Umbilical cord (tissue), 2 donors: ENCODE data around the gene OVCA2. TPM values are rescaled to one million over a fixed set of nuclear protein-coding genes. Genes with fewer than 3 reads are reported as not detected.

Source experiments
- DNase-seq: peaks from one replicate; pipeline ENCODE4 v3.0.0-alpha.2; 2015; ENCODE audit warnings: low spot score
- total RNA-seq: library from RNA; depleted of rRNA; stranded (reverse); fragments of >200 nt; gene quantifications from one replicate; pipeline ENCODE4 v1.2.3, GENCODE V29; 2014; ENCODE audit warnings: low replicate concordance; ENCODE audit not compliant: insufficient read depth

The OVCA2 gene
- total RNA-seq, 1 donor from 2014 or later = 22.6 TPM

DNA sequence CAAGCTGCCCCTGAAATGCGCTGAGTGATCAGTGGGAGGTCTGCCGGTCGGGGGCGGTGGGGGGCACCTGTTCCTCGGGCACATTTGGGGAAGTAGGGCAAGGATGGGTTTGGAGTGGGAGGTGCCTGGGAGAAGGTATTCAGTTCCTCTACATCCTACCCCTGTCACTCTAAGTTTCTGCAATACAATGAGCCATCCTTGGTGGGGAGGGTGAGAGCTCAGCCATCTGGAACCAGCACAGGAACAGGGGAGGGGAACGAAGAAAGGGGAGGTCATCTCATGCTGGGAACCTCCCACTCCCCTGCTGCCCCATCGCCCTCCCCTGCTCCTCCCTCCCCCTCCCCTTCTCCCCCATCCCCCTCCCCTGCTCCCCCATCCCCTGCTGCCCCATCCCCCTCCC, 7.7 kb upstream of the OVCA2 start:
- DNase-seq = no peak

DNA sequence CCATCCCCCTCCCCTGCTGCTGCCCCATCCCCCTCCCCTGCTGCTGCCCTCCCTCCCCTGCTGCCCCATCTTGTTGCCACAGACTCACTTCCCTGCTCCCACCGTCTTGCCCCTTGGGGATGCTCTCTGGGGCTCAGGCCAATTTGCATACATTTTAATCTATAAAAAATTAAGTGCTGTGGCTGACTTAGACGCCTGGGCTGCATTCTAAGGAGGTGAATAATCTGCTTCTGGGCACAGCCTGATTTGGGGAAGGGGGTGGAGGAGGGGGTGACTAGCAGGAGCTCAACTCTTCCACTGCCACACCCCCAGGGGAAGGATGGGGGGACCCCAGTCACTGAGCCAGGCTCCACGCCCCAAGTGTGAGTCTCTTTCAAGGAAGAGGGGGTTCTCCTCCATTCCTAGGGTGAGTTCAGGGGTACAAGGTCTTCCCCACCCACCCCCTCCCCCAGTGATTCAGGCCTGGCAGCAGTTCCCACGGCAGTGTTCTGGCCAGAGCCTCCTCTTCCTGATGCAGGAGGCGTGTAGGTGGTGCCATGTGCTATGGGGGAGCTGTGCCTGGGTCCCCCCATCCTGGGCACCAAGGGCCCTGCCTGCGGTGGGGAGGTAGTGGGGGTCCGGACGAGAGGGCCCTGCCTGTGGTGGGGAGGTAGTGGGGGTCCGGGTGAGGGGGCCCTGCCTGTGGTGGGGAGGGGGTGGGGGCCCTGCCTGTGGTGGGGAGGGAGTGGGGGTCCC, 6.8 kb upstream of the OVCA2 start:
- DNase-seq = no peak

DNA sequence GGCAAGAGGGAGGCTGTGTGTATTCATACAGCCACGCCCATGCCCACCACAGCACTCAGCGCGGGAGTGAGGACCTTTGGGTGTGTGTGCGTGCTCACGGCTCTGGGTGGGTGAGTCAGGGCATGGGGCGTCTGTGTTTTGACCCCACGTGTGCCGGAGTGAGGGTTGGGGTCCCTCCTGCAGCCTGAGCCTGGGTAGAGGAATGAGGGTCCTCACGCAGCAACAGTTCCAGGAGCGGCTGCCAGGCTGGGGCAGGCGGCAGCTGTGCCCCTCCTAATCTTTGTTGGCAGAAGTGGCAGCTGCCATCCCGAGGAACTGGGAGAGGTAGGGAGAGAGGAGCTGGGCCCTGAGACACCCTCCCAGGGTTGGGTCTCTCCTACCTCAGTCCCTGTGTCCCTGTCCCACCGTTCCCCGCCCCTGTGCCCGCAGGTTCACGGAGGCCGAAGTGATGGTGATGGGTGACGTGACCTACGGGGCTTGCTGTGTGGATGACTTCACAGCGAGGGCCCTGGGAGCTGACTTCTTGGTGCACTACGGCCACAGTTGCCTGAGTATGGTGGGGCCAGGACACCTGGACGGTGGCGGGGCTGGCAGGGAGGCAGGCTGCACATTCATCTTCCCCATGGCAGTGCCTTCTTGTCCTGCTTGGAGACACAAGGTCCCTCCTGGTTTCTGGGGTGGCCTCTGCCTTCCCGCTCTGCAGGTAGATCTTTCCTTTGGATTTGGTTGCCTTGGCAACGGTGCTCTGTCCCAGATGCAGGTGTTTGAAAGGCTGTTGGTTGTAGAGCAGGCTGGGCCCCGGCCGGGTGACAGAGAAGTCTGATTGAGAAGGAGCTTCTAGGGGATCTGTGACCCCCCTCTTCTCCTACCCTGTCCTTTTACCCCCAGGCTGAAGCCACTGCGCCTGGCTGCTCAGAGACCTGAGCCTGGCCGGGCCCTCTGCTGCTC, 6.0 kb upstream of the OVCA2 start:
- no peak for DNase-seq

DNA sequence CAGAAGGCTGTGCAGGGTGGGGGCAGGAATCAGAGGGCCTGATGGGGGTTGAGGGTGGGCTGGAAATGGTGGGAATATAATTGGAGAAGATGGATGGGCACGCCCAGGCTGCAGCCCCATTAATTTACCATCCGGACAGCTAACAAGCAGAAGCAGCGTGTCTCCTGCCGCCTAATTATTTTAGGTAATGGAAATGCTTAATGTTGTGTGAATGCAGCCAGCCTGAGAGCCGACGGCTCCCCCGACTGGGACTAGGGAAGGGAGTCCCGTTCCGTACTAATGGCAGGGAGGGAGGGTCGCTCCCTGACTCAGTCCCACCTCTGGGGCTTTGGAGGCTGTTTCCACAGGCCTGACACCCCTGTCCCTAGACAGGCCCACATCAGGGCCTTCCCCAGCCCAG, 4.7 kb upstream of the OVCA2 start:
- no peak for DNase-seq

DNA sequence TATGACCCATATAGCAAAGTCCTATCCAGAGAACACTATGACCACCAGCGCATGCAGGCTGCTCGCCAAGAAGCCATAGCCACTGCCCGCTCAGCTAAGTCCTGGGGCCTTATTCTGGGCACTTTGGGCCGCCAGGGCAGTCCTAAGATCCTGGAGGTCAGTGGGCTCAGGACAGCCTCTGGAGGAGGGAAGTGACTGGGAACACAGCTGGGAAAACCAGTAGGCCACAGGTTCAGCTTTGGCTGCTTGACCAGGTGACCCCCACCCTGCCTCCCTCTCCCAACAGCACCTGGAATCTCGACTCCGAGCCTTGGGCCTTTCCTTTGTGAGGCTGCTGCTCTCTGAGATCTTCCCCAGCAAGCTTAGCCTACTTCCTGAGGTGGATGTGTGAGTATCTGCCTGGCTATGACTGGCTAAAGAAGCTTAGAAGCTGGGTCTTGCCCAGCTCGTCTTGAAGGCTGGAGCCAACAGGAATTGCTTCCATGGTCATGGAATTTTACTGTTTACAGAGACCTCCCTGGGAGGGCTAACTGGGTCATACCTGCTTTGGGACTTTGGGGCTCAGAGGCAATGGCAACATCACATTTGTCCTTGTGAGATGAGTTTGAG, 1.5 kb upstream of the OVCA2 start:
- no peak for DNase-seq

DNA sequence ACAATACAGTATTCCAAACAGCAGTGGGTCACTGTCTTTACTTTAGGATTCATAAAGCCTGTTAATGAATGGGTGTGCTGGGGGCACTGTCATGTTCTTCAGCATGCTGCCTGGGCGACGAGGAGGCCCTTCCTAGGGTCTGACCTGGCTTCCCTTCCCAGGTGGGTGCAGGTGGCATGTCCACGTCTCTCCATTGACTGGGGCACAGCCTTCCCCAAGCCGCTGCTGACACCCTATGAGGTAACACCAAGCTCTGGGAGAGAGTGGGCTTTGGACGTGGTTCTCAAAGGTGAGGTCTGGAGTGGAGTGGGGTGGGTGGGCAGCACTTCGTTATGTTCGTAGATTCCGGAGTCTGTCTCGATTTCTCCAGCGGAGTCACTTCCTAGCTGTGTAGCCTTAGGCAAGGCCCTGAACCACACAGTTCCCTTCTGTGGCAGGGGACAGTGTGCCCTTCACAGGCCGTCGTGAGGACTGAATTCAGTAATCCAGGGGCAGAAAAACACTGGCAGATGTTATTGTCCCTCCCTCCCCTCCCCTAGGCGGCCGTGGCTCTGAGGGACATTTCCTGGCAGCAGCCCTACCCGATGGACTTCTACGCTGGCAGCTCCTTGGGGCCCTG, 771 bp upstream of the OVCA2 start:
- DNase-seq = no peak

DNA sequence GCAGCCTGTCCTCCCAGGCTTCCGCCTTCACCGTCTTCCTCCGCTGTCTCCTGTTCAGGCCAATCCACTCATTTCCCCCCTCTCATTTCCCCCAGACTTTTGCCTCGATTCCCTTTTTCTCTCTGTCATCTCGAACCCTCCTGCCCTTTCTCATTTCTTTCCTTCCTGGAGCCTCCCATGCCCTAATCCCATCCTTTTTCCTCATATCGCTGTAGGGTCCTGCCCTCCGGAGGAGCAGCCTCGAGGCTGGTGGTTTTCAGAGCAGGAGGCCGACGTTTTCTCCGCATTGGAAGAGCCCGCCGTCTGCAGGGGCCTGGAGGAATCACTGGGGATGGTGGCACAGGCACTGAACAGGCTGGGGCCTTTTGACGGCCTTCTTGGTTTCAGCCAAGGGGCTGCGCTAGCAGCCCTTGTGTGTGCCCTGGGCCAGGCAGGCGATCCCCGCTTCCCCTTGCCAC, 597 bp downstream of the OVCA2 start:
- DNase-seq = peak; percentile 57

DNA sequence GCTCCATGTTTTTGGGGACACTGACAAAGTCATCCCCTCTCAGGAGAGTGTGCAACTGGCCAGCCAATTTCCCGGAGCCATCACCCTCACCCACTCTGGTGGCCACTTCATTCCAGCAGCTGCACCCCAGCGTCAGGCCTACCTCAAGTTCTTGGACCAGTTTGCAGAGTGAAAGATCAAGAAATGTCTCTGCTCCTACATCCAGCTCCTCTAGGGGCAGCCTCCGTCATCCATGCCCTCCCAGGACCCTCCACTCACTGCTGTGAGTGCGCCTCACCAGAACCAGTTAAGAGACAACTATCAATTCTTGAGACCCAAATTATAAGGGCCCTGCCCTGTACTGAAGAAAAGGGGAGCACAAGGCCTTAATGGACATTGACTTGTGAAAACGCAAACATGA, 1.1 kb downstream of the OVCA2 start:
- no peak for DNase-seq

DNA sequence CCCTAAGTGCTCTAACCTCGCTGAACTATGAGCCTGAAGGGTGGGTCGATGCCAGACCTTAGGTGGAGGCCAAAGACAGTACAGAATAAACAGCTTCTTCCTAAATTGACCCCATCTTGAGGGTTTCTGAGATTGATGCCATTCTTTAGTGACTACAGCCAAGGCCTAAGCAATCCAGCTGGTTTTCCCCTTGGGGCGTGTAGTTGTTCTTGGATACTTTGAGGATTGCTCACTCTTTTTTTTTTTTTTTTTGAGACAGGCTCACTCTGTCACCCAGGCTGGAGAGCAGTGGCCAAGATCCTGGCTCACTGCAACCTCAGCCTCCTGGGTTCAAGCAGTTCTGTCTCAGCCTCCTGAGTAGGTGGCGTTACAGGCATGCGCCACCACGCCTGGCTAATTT, 2.0 kb downstream of the OVCA2 start:
- DNase-seq = no peak

DNA sequence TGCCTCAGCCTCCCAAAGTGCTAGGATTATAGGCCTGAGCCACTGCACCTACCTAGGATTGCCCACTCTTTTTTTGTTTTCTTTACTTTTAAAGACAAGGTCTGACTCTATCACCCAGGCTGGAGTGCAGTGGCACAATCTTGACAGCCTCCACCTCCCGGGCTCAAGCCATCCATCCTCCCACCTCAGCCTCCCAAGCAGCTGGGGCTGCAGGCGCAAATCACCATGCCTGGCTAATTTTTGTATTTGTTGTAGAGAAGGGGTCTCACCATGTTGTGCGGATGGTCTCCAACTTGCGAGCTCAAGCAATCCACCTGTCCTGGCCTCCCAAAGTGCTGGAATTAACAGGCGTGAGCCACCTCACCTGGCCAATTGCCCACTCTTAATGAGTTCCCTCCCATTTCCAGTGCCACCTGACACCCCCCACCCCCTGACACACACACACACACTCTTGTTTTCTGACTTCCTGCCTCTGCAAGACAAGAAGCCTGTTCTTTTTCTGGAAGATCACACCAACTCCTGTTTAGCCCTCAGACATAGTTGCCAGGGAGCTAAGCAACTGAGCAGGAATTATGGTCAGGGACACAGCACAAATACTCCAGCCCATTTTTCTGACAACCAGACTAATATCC, 2.6 kb downstream of the OVCA2 start:
- DNase-seq = no peak

DNA sequence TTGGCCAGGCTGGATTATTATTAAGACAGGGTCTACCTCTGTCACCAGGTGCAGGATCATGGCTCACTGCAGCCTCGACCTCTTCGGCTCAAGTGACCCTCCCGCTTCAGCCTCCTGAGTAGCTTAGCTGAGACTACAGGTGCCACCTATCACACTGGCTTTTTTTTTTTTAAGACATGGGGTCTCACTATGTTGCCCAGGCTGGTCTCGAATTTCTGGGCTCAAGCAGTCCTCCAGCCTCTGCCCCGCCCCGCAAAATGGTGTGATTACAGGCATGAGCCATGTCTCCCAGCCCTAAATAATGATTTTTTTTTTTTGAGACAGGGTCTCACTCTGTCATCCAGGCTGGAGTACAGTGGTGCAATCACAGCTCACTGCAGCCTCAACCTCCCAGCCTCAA, 5.8 kb downstream of the OVCA2 start:
- no peak for DNase-seq

DNA sequence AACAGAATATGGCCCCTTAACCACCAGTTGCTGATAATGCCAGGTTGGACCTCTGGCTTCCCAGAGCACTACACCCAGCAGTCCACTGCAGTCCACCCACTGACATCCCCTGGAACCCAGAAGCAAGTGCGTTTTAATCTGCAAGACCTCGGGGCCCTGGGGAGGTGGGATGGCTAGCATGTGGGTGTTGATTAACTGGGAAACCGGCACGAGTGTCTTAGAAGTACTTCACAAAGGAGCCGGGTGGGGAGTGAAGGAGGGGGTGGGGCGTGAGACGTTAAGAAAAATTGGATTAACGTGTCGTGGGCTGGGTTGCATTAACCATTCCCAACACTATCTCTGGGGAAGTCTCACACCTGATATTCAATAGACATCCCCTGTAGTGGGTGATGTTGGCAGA, 7.0 kb downstream of the OVCA2 start:
- DNase-seq = no peak

DNA sequence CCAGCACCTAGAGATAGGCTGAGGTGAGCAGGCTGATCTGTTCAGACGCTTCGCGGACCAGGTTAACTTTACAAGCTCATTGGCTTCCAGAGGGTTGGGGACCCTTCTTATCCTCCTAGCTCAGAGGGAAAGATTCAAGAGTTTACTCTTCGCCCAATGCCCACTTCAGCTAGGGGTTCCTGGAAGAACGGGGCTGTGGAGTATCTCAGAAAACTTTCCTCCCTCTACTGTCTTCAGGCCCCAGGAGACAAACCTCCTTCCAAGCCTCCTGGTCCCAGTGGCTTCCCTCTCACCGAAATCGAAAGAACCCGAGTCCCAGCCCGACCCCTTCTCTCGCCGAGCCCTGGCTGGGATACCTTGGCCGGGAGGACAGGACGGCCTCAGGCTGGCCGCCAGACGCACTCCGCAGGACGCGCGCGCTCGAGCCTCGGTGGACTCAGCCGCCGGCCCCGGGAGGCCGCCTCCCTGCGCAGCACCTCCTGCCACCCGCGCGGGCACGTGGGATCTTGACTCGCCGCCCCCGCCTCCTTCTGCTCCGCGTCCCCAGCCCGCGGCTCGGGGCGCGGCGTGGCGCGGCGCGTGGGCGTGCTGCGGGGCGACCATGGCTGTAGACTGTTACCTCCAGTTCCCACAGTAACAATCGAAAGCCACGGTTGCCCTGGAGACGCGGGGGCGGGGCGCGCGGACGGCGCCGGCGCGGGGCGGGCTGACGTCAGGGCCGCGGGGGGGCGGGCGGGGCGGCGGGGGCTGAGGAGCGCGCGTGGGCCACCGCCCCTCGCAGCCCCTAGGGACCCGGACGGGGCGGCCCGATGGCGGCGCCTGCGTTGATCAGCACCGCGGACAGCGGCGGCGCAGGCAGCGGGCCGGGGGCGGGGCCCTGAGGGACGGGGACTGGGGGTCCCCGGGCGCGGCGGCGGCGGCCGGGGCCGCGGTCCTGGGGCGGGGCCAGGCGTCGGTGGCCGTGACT, 7.8 kb downstream of the OVCA2 start:
- DNase-seq = peak; percentile 79

DNA sequence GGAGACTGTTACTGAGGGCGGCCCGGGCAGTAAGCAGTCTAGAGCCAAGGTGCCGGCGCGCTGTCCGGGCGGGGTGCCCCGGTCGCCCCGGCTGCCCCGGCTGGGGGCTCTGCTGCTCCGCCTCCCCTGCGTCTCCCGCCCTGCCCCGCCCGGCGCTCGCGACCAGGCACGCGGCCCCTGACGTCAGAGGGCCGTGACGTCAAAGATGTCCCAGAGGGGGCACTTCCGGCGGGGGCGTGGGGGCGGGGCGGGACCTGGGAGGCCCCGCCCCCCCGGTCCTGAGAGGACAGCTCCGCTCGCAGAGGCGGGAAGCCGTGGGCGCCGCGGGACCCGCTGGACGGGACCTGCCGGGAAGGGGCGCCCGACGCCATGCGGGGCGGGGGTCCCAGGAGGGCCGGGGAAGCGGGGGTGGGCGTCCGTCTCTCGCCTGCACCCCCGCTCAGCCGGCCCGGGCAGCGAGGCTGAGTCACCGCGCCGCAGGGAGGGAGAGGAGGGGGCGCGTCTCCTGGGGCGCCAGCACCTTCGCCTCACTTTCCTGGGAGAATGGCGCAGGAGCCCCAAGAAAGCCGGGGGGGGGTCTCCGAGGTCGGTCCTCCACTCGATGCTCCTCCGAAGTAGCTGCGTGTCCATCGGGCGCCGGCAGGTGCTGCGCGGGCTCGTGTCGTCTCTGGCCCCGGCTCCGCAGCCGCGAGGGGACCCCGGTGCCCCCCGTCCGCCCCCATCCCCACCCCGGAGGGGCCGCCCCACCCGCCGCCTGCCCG, 8.7 kb downstream of the OVCA2 start:
- peak; percentile 47 for DNase-seq

DNA sequence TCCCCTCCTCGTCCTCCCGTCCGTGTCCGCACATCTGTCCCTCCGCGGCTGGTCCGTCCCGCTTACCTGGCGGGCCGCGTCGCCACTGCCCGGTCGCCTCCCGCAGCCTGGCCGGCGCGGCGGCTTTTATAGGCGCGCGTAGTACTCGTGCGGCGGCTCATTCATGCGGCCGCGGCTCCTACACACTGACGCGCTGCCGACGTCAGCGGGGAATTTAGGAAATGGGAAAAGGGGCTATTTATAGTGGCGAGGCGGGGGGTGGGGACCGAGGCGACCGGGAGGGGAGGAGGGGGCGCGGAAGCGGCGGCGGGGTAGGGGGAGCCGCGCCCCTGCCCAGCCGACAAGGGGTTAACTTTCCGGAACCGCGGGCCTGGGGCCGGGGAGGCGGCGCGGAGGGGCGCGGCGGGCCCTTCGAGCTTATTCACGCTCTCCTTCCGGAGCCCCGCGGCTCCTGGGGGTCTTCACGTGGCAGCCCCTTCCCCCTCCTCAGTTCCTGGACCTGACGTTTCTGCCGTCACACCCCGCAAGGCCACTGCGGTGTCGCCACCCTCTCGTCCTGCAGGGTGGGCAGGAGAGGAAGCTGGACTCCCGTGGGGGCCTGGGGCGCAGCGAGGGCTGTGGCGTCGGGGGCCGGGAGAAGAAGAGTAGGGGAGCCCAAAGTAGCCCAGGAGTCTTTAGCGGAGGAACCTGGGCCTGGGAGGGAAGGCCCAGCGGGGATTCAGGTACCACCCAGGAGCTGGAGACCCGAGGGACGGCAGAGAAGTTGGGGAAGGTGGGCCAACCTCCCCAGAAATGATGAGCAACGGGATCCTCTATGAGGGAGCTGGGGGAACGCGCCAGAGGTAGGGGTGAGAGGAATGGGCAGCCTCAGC, 9.5 kb downstream of the OVCA2 start:
- no peak for DNase-seq

DNA sequence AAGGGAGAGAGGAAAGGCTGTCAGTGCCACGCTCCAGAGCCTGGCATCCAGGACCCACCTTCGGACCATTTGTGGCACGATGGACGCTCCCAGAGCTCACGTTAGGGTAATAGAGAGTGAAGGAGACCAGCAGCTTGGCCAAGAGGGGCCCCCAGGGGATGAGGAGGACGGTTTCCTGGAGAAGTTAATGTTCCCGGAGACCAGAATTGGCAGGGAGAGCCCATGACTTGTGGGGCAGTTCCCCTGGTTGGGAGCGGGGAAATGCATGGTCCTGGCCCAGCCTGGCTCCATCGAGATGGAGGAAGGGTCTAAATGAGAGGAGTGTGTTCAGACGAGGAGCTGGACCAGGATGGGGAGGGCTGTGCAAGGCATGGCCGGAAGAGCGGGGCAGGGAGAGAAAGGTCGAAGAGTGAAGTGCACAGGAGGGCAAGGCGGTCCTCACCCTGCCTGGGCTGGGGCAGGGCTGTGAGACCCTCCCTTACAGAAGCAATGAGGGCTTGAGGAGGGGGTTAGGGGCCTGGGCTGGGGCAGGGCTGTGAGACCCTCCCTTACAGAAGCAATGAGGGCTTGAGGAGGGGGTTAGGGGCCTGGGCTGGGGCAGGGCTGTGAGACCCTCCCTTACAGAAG, 10.2 kb downstream of the OVCA2 start:
- DNase-seq = no peak

DNA sequence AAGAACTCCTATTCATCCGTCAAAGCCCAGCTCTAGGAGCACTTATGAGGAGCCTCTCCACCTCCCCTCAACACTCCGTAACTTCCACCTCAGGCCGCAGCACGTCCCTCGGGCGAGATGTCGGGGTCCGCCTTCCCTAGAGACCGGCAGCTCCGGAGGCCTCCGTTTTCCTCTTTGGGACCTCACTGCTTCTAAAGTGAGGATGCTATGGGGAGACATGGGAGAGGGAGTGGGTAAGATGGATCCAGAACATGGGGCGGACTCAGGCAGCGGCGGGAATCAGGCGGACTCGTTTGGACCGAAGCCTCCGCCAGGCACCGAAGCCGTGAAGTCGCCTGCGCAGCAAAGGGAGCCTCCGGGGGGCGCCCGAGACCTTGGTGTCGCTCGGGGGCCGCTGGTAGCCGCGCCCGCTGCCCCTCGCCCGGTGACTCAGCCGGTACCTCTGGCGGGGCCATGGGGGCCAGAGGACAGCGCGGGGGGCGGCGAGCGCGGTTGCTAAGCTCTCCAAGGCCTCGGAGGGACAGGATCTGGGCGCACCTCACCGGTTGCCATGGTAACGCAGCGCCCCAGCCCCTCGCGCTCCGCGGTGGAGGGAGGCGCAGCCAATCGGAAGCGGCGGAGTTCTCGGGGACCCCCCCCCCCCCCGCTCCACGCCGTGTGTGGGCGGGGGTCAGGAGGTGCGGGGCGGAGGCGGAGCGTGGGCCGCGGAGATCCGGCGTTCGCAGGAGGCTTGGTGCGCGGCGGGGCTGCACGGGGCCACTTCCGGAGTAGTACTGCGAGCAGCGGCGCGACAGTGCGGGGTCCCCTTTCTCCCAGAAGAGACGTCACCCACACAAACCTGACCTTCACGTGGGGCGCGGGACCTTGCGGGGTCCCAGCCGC, 11.8 kb downstream of the OVCA2 start:
- peak; percentile 71 for DNase-seq
